H7 (cell line): Measurements from ENCODE around the gene EN1. TPM values are rescaled to one million over a fixed set of nuclear protein-coding genes. Genes with fewer than 3 reads are reported as not detected.

ENCODE experiments used
- DNase-seq: peaks from one replicate; pipeline ENCODE4 v3.0.0; 2012
- H3K27me3 ChIP-seq: 2 replicates; pipeline ENCODE4 v1.6.0; 2011; ENCODE audit warnings: mild to moderate bottlenecking, low read length; ENCODE audit not compliant: control insufficient read depth, insufficient read depth
- H3K36me3 ChIP-seq: replicated peaks from 2 replicates; pipeline ENCODE4 v1.5.1; 2011; ENCODE audit warnings: low read length; ENCODE audit not compliant: control insufficient read depth, insufficient read depth
- H3K4me3 ChIP-seq: 2 replicates; pipeline ENCODE4 v1.5.1; 2011; ENCODE audit warnings: low read depth, mild to moderate bottlenecking, control low read depth, low read length, moderate library complexity; ENCODE audit not compliant: insufficient read depth
- total RNA-seq: library from RNA; depleted of rRNA; stranded (reverse); fragments of >200 nt; shearing (Covaris generic); gene quantifications from 2 replicates; pipeline ENCODE4 v1.2.3, GENCODE V29; 2014; rRNA removed

Gene EN1
- total RNA-seq, 1 experiment from 2014 or later: not detected

GRCh38 chr2:118810766-118811165 lies 36.7 kb downstream of the EN1 start:
- Histone ChIP-seq H3K4me3 (no peak overlapping the region), H3K36me3 (no peaks in the 10 kb centered on the region), H3K27me3 (no peaks in the 10 kb centered on the region; the same call in 1 of the 2 replicates)
- no peak for DNase-seq

DNA sequence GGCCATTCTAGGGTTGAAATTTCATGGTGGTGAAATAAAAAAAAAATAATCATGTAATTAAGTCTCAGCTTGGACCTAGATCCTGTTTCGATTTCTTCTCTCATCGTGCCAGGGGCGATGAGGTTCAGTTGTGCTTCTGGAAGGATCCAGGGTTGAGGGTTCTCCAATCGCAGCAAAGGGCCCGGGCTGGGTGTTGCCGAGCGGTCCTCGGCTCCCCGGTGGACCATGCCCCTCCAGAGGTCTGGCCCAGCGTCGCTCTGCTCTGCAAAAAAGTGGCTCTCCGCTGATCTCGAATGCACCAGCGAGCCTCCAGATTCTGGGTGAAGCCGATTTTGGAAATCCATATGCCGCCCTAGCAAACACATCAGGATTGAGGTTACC lies 39.0 kb downstream of the EN1 start:
- DNase-seq: peak; percentile 77
- H3K27me3 ChIP-seq: no peaks in the 10 kb centered on the region; the same call in 1 of the 2 replicates
- no peaks in the 10 kb centered on the region for H3K36me3 ChIP-seq
- H3K4me3 ChIP-seq: peak overlapping the region; percentile 27

DNA sequence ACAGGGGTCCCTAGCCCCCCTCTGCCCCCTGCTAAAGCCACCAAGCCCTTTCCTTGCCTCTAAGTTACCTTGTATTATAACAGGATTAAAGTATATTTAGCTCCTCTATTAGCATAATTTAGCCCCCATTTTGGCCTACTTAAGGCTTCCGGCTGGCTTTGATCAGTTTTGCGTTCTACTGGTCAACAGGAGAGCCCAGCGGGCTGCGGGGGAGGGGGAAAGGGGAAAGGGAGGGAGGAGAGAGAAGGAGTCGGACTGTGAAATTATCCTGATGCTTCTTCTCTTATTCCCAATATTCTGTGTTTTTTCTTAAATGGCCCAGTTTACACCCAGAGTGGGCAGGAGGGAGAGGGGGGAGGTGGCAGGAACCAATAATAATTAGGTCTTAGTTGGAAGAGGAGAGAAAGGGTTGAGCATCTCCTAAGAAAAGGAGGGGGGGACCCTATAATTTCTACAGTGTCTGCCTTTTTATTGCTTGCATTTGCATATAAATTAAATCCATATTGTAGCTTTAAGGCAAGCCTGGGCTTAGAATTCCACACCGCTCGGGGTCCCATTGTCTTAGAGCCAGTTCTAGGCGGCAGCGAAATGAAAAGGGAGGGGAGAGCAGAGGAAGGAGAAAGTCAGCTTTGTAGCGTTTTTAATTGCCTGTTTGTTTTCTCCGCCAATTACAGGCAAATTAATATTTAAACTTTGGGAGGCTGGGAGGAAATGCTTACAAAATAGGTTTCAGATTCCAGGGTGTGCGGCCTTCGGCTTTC lies 39.6 kb downstream of the EN1 start:
- Histone ChIP-seq H3K36me3 (no peaks in the 10 kb centered on the region), H3K27me3 (no peaks in the 10 kb centered on the region; the same call in 1 of the 2 replicates), H3K4me3 (peak overlapping the region; percentile 27; the same call in 1 of the 2 replicates)
- peak; percentile 79 for DNase-seq

GRCh38 chr2:118806797-118807667 lies 40.4 kb downstream of the EN1 start:
- peak; percentile 60 for DNase-seq
- Histone ChIP-seq H3K27me3 (no peaks in the 10 kb centered on the region; the same call in 1 of the 2 replicates), H3K36me3 (no peaks in the 10 kb centered on the region), H3K4me3 (no peak overlapping the region)

DNA sequence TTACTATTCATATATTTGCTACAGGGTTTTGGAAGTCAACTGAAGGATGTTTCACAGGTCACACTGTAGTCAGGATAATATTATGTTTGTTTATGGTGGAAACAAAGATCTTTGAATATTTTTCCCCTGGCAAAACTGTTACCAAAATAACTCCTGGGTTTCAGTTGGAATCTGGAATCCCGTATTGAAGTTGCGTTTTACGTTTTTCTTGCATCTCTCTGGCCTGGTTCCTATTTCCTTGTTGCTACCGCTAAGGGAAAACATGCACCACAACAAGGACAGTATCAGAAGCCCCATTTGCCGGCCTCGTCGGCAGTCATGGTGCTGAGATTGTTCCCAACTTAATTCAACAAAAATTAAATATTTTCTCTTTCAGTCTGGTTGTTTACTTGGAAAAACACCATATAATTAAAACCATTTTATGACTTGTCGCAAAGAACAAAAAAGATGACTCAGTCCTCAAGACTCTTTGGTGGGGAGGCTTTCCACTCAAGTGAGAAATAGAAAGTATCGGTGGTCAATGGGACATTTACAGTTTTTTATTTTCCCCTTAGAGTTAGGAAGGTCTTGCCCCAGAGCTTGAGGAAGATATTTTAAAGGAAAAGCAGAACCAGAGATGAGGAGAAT lies 42.3 kb downstream of the EN1 start:
- no peak for DNase-seq
- Histone ChIP-seq H3K4me3 (no peak overlapping the region), H3K27me3 (no peaks in the 10 kb centered on the region; the same call in 1 of the 2 replicates), H3K36me3 (no peaks in the 10 kb centered on the region)

GRCh38 chr2:118803012-118803411 lies 44.4 kb downstream of the EN1 start:
- H3K27me3 ChIP-seq: no peaks in the 10 kb centered on the region; the same call in 1 of the 2 replicates
- no peak overlapping the region for H3K4me3 ChIP-seq
- no peaks in the 10 kb centered on the region for H3K36me3 ChIP-seq
- DNase-seq: no peak

- Histone ChIP-seq H3K36me3 (no peaks in the 10 kb centered on the region), H3K27me3 (no peaks in the 10 kb centered on the region), H3K4me3 (no peak overlapping the region)
- DNase-seq: no peak
These were observed 46.3 kb downstream of the EN1 start for GRCh38 chr2:118801151-118801550.

GRCh38 chr2:118800736-118801135 lies 46.7 kb downstream of the EN1 start:
- no peak for DNase-seq
- H3K27me3 ChIP-seq: no peaks in the 10 kb centered on the region
- no peak overlapping the region for H3K4me3 ChIP-seq
- no peaks in the 10 kb centered on the region for H3K36me3 ChIP-seq

DNA sequence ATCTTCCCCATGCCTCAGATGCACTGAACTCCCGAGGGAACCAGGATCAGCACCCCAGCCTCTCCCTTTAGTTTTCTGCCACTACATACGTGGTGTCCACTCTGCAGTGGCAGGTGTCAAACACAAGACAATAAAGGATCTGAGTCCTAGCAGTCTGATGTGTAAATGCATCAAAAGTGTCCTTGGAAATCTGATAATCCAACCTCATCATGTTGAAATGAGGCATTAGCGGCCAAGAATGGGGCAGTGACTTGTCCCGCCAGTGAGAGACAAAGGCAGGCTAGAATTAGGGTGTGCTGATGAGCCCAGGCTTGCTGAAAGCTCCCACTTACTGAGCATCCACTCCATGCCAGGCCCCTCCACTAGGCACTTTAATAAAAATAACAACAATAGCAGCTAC lies 52.9 kb downstream of the EN1 start:
- Histone ChIP-seq H3K4me3 (no peak overlapping the region), H3K36me3 (no peaks in the 10 kb centered on the region), H3K27me3 (no peaks in the 10 kb centered on the region; the same call in 1 of the 2 replicates)
- no peak for DNase-seq

Other genes with a start within 250 kb of the EN1 start
- not detected in 2 replicates for gene MARCO, start 94.5 kb upstream of the EN1 start, total RNA-seq